Skeletal muscle tissue (tissue), 4 donors: Measurements from ENCODE around the gene NTF3. TPM values are rescaled to one million over a fixed set of nuclear protein-coding genes. Genes with fewer than 3 reads are reported as not detected.

Experiments
- H3K27ac ChIP-seq: one replicate; pipeline ENCODE4 v1.7.0; 2013; ENCODE audit warnings: mild to moderate bottlenecking, low read depth, low read length, inconsistent platforms
- H3K27me3 ChIP-seq, 3 donors: one replicate each; pipeline ENCODE4 v1.7.0; 2013; ENCODE audit warnings: low read length in 3 of 3; ENCODE audit not compliant: control insufficient read depth in 3 of 3, insufficient read depth in 3 of 3
- H3K36me3 ChIP-seq, 3 donors: one replicate each; pipeline ENCODE4 v1.7.0; 2013; ENCODE audit warnings: low read length in 3 of 3; ENCODE audit not compliant: control insufficient read depth in 3 of 3, insufficient read depth in 3 of 3
- H3K4me1 ChIP-seq, 3 donors: one replicate each; pipeline ENCODE4 v1.7.0; 2013; ENCODE audit warnings: low read length in 3 of 3, mild to moderate bottlenecking in 3 of 3; ENCODE audit not compliant: control insufficient read depth in 3 of 3, insufficient read depth in 3 of 3
- H3K4me3 ChIP-seq, 3 donors: one replicate each; pipeline ENCODE4 v1.7.0; 2013; ENCODE audit warnings: low read length in 3 of 3
- H3K9ac ChIP-seq, 3 donors: one replicate each; pipeline ENCODE4 v1.7.0; 2013; ENCODE audit warnings: low read length in 3 of 3, mild to moderate bottlenecking in 3 of 3, moderate library complexity in 2 of 3, low read depth in 1 of 3
- H3K9me3 ChIP-seq, 3 donors: one replicate each; pipeline ENCODE4 v1.7.0; 2013; ENCODE audit warnings: low read length in 3 of 3; ENCODE audit not compliant: control insufficient read depth in 3 of 3
- total RNA-seq: library from RNA; depleted of rRNA; stranded (reverse); fragments of >200 nt; gene quantifications from one replicate; pipeline ENCODE4 v1.2.3, GENCODE V29; 2014
- donor health status: Osteomylitis.

The NTF3 gene
- 2.6 TPM for total RNA-seq

GRCh38 chr12:5432011-5432400, at the start of gene NTF3:
Gene NTF3 (plus strand): TSS chr12:5432108. CDS start chr12:5432325, 217 bp downstream.
- Histone ChIP-seq H3K36me3 (no peaks in the 10 kb centered on the region), H3K9ac (peak within 1 kb of the TSS in 2 of 3 donors; percentile 61 to 79), H3K9me3 (no peaks in the 10 kb centered on the region), H3K27me3 (peaks cover 31 to 43% (median 36%) of the 10 kb centered on the region in 3 donors), H3K4me1 (peaks cover 23 to 51% (median 51%) of the 10 kb centered on the region in 3 donors), H3K27ac (no peak within 1 kb of the TSS), H3K4me3 (peak within 1 kb of the TSS; percentile 65 to 73 (median 73))

DNA sequence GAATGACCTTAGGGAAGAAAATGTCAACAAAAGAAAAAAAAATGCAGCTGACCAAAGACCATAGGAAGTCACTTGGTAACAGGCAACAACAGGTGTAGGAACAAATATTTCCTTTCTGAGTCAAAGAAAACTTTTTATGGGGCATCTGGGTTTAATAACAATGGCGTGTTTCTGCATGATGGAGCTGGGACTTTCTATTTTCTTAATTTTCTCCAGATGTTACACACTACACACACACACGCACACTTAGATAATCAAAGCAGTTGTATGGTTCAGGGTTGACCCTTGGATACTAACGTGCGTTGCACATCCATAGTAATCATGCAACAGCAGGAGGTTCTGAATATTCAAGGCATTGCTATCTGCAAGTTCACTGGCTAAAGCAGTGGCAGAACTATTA, 47.9 kb upstream of the NTF3 start:
- Histone ChIP-seq H3K4me3 (no peak overlapping the region), H3K27me3 (no peaks in the 10 kb centered on the region)

GRCh38 chr12:5388581-5389535, 43.0 kb upstream of the NTF3 start:
- no peaks in the 10 kb centered on the region for H3K36me3 ChIP-seq
- peaks cover 0 to 5% (median 0%) of the 10 kb centered on the region in 3 donors for H3K4me1 ChIP-seq
- no peak overlapping the region for H3K9ac ChIP-seq
- no peak overlapping the region for H3K27ac ChIP-seq
- H3K9me3 ChIP-seq, result no peaks in the 10 kb centered on the region
- H3K4me3 ChIP-seq, result no peak overlapping the region
- no peaks in the 10 kb centered on the region for H3K27me3 ChIP-seq

More for the DNA sequence above, 47.9 kb upstream of the NTF3 start:
- H3K36me3 ChIP-seq, result no peaks in the 10 kb centered on the region
- no peak overlapping the region for H3K9ac ChIP-seq
- H3K9me3 ChIP-seq, result no peaks in the 10 kb centered on the region
- no peak overlapping the region for H3K27ac ChIP-seq
- H3K4me1 ChIP-seq, result peaks cover 15 to 39% (median 27%) of the 10 kb centered on the region in 3 donors

DNA sequence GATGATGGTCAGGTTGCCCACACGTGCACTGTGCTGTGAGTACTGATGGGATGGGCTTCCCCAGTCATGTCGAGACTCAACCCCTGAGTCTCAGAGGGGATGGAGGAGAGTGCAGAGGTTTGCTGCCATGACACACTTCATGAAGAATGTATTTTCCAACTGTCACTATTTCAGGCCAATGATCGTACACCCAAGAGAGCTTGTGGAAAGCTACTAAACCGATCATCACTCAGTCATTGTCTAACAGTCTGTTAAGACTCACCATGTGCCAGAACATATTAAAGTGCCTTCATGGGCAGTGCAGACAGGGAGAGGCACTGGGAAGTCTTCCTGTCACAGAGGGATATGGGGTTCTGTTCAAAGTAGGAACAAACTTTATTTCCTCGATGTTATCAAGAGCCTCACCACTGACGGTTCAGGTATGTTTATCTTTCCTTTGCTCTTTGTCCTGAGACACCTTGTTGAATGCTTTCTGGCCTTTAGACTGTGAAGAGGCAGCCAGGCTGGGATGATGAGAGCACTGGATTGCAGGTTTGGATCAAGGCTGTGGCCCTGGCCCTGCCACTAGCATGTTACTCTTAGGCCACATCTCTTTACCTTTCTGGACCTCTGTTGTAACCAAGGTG, 41.6 kb upstream of the NTF3 start:
- Histone ChIP-seq H3K27me3 (no peaks in the 10 kb centered on the region), H3K4me3 (no peak overlapping the region), H3K9ac (no peak overlapping the region), H3K4me1 (peaks cover 0 to 5% (median 0%) of the 10 kb centered on the region in 3 donors), H3K27ac (no peak overlapping the region), H3K36me3 (no peaks in the 10 kb centered on the region), H3K9me3 (no peaks in the 10 kb centered on the region)

DNA sequence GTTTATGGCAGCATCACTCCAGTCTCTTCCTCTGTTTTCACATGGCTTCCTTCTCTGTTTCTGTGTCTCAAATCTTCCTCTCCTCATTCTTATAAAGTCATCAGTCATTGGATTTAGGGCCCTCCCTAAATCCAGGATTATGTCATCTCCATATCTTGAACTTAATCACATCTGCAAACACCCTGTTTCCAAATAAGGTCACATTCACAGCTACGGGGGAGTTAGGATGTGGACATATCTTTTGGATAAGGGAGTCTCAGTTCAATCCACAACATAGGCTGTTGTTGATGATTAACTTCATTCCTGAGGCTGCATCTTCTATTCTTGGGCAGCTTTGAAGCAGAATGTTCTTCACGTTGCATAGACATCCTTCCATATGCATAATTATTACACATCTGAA, 40.3 kb upstream of the NTF3 start:
- no peaks in the 10 kb centered on the region for H3K36me3 ChIP-seq
- H3K27ac ChIP-seq, result no peak overlapping the region
- H3K9me3 ChIP-seq, result no peaks in the 10 kb centered on the region
- no peak overlapping the region for H3K9ac ChIP-seq
- H3K4me1 ChIP-seq, result peaks cover 0 to 5% (median 0%) of the 10 kb centered on the region in 3 donors
- no peaks in the 10 kb centered on the region for H3K27me3 ChIP-seq
- no peak overlapping the region for H3K4me3 ChIP-seq

DNA sequence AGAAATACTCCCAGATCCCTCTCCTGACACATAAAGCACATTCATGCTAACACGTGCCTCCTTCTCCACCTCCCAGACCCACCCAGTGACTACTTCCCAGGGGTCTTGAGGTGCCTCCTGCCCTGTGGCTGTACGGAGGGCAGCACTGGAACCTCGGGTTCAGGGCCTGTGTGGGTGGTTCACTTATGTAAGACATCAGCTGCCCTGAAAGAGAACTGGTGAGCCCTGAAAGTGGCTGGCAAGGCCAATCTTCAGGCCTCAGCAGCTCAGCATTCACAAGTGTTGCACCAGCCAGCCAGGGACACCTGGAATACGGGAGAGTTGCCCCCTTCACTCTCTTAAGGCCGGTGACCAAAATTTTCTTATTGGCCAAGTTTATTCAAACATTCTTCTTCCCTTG, 38.9 kb upstream of the NTF3 start:
- Histone ChIP-seq H3K4me3 (no peak overlapping the region), H3K36me3 (no peaks in the 10 kb centered on the region), H3K27me3 (no peaks in the 10 kb centered on the region)

DNA sequence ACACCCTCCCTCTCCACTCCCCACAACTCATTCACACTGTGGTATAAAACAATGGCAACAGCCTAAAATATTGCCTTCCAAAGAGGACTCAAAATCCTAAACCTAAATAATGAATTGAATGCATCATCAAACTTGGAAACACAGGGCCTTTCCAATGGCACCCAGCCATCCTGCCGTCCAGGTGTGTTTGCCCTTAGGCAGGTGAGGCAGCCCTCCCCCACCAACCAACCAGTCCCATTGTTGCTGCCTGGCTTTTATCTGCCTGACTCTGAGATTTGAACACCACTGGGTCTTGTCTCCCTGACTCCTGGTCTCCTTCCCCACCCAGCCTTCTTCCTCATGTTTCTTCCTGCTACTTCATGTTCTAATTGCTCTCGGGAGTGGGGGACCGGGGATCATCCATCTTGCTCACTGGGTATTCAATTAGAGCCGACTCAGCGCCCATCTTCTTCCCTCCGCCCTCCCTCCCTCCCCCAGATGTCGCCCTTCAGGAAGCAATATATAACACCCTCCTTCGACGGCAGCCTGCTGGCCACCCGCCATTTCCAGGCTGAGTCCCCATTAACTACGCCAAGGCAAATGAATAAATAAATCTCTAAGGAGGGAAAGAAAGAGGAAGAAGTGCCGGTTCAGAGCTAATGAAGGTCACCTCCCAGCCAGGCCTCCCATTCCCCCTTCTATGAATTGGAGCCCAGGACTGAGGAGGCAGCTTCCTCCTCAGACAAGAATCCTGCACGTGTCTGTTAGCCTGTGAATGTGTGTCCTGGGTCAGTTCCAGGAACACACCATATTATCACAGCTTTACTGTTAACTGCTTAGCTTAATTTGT, 36.3 kb upstream of the NTF3 start:
- H3K4me1 ChIP-seq, result no peaks in the 10 kb centered on the region
- no peaks in the 10 kb centered on the region for H3K27me3 ChIP-seq
- no peak overlapping the region for H3K27ac ChIP-seq
- no peaks in the 10 kb centered on the region for H3K9me3 ChIP-seq
- H3K36me3 ChIP-seq, result no peaks in the 10 kb centered on the region
- H3K9ac ChIP-seq, result no peak overlapping the region
- no peak overlapping the region for H3K4me3 ChIP-seq

More for the DNA sequence above, 38.9 kb upstream of the NTF3 start:
- H3K9ac ChIP-seq, result no peak overlapping the region
- H3K9me3 ChIP-seq, result no peaks in the 10 kb centered on the region
- H3K27ac ChIP-seq, result no peak overlapping the region
- no peaks in the 10 kb centered on the region for H3K4me1 ChIP-seq

DNA sequence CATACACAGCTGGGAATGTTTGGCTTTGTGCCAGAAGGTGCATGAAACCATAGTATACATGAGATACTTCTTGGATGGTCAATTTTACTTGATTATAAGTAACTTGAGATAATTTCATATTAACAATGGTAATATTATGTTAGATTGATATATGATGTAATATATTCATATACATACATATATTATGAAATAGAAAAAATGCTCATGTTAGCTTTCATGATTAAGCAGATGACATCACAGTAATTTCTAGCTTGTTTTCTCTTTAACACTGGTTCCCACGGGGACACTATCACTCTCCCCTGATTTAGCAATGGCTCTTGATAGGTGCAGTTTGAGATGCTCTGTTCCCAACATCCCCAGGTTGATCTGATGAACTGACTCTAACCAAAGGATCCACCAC, 35.4 kb upstream of the NTF3 start:
- H3K9ac ChIP-seq, result no peak overlapping the region
- H3K4me1 ChIP-seq, result no peaks in the 10 kb centered on the region
- H3K9me3 ChIP-seq, result no peaks in the 10 kb centered on the region
- H3K4me3 ChIP-seq, result no peak overlapping the region
- H3K27ac ChIP-seq, result no peak overlapping the region
- no peaks in the 10 kb centered on the region for H3K36me3 ChIP-seq
- H3K27me3 ChIP-seq, result no peaks in the 10 kb centered on the region

- no peaks in the 10 kb centered on the region for H3K9me3 ChIP-seq
- no peak overlapping the region for H3K4me3 ChIP-seq
- no peak overlapping the region for H3K9ac ChIP-seq
- no peaks in the 10 kb centered on the region for H3K27me3 ChIP-seq
- no peaks in the 10 kb centered on the region for H3K36me3 ChIP-seq
- no peak overlapping the region for H3K27ac ChIP-seq
- no peaks in the 10 kb centered on the region for H3K4me1 ChIP-seq
Observed at GRCh38 chr12:5399266-5399665, 32.6 kb upstream of the NTF3 start.
